ENCODE measurements around the gene PLA2G4C.
"Not testable (repeated sequence)": the region's sequence is repeated elsewhere in the genome, so short reads cannot be mapped to it uniquely, and the experiment has no call there.

Gene PLA2G4C

GRCh38 chr19:48095612-48096175 is 14.9 kb downstream of the PLA2G4C start:
- peak; percentile 33 for DNase-seq (ENCODE audit: low read depth)
- H3K4me3 ChIP-seq (ENCODE audit: control insufficient read depth, low read depth, low read length), result no peak overlapping the region
- no peak for TF ChIP-seq CTCF (conservative IDR thresholded peaks at IDR 0.05; ENCODE audit: control insufficient read depth, insufficient read depth, low read depth, low read length)

- DNase-seq (ENCODE audit: low read depth), result no peak
- H3K4me3 ChIP-seq (ENCODE audit: control insufficient read depth, low read depth, low read length), result no peak overlapping the region
- TF ChIP-seq CTCF (conservative IDR thresholded peaks at IDR 0.05; ENCODE audit: control insufficient read depth, insufficient read depth, low read depth, low read length), result no peak
These were observed 15.8 kb downstream of the PLA2G4C start for GRCh38 chr19:48094855-48095203.

GRCh38 chr19:48094129-48094854 is 16.3 kb downstream of the PLA2G4C start:
- H3K4me3 ChIP-seq (ENCODE audit: control insufficient read depth, low read depth, low read length), result no peak overlapping the region
- DNase-seq (ENCODE audit: low read depth), result no peak
- no peak for TF ChIP-seq CTCF (conservative IDR thresholded peaks at IDR 0.05; ENCODE audit: control insufficient read depth, insufficient read depth, low read depth, low read length)

GRCh38 chr19:48091111-48091718 is 19.4 kb downstream of the PLA2G4C start:
- peak; percentile 98 for DNase-seq (ENCODE audit: low read depth)
- H3K4me3 ChIP-seq (ENCODE audit: control insufficient read depth, low read depth, low read length), result not testable (repeated sequence)

- DNase-seq (ENCODE audit: low read depth), result no peak
- no peak for TF ChIP-seq CTCF (conservative IDR thresholded peaks at IDR 0.05; ENCODE audit: control insufficient read depth, insufficient read depth, low read depth, low read length)
- no peak overlapping the region for H3K4me3 ChIP-seq (ENCODE audit: control insufficient read depth, low read depth, low read length)
These were observed 20.3 kb downstream of the PLA2G4C start for GRCh38 chr19:48090281-48090802.

- DNase-seq (ENCODE audit: low read depth), result peak; percentile 6
- not testable (repeated sequence) for H3K4me3 ChIP-seq (ENCODE audit: control insufficient read depth, low read depth, low read length)
These were observed 21.6 kb downstream of the PLA2G4C start for GRCh38 chr19:48088991-48089390.

GRCh38 chr19:48085904-48086864 is 24.4 kb downstream of the PLA2G4C start:
- DNase-seq (ENCODE audit: low read depth), result no peak
- H3K4me3 ChIP-seq (ENCODE audit: control insufficient read depth, low read depth, low read length), result no peak overlapping the region
- TF ChIP-seq CTCF (conservative IDR thresholded peaks at IDR 0.05; ENCODE audit: control insufficient read depth, insufficient read depth, low read depth, low read length), result no peak

Measured in fibroblast of mammary gland (primary cell).